Measurements from ENCODE around the gene HSD17B14. TPM values are rescaled to one million over a fixed set of nuclear protein-coding genes. Genes with fewer than 3 reads are reported as not detected.

Gene HSD17B14
- total and polyA plus RNA-seq, 9 of the 15 experiments (the other 6 are each of a cell fraction or from before 2014, with no cell fraction given): 0.16 TPM; not detected in 8

- TF ChIP-seq, protein P1, sequence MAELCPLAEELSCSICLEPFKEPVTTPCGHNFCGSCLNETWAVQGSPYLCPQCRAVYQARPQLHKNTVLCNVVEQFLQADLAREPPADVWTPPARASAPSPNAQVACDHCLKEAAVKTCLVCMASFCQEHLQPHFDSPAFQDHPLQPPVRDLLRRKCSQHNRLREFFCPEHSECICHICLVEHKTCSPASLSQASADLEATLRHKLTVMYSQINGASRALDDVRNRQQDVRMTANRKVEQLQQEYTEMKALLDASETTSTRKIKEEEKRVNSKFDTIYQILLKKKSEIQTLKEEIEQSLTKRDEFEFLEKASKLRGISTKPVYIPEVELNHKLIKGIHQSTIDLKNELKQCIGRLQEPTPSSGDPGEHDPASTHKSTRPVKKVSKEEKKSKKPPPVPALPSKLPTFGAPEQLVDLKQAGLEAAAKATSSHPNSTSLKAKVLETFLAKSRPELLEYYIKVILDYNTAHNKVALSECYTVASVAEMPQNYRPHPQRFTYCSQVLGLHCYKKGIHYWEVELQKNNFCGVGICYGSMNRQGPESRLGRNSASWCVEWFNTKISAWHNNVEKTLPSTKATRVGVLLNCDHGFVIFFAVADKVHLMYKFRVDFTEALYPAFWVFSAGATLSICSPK (IDR thresholded peaks at IDR 0.05; ENCODE audit: borderline replicate concordance): no peak
- 0 out of 2 replicates have a peak, but pooled peaks have one; percentile 68 for TF ChIP-seq HDGF (IDR thresholded peaks at IDR 0.05)
- TF ChIP-seq ZNF444 (CRISPR knock-in tag; IDR thresholded peaks at IDR 0.05): no peak
- TF ChIP-seq, protein P2, sequence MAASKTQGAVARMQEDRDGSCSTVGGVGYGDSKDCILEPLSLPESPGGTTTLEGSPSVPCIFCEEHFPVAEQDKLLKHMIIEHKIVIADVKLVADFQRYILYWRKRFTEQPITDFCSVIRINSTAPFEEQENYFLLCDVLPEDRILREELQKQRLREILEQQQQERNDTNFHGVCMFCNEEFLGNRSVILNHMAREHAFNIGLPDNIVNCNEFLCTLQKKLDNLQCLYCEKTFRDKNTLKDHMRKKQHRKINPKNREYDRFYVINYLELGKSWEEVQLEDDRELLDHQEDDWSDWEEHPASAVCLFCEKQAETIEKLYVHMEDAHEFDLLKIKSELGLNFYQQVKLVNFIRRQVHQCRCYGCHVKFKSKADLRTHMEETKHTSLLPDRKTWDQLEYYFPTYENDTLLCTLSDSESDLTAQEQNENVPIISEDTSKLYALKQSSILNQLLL (CRISPR knock-in tag; IDR thresholded peaks at IDR 0.05; ENCODE audit: borderline replicate concordance): no peak
- TF ChIP-seq SIX5 (IDR thresholded peaks at IDR 0.05; ENCODE audit: borderline replicate concordance in 1 of 2, insufficient read depth in 1 of 2, low read depth in 1 of 2, low read length in 2 of 2): peak; percentile 99
- TF ChIP-seq, protein P3, sequence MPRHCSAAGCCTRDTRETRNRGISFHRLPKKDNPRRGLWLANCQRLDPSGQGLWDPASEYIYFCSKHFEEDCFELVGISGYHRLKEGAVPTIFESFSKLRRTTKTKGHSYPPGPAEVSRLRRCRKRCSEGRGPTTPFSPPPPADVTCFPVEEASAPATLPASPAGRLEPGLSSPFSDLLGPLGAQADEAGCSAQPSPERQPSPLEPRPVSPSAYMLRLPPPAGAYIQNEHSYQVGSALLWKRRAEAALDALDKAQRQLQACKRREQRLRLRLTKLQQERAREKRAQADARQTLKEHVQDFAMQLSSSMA (CRISPR knock-in tag; IDR thresholded peaks at IDR 0.05): no peak
- TF ChIP-seq HNRNPL (IDR thresholded peaks at IDR 0.05; ENCODE audit: low read depth, low read length): no peak
- TF ChIP-seq FOXJ2 (tag; IDR thresholded peaks at IDR 0.05): peak; percentile 86
- TF ChIP-seq, protein P4, sequence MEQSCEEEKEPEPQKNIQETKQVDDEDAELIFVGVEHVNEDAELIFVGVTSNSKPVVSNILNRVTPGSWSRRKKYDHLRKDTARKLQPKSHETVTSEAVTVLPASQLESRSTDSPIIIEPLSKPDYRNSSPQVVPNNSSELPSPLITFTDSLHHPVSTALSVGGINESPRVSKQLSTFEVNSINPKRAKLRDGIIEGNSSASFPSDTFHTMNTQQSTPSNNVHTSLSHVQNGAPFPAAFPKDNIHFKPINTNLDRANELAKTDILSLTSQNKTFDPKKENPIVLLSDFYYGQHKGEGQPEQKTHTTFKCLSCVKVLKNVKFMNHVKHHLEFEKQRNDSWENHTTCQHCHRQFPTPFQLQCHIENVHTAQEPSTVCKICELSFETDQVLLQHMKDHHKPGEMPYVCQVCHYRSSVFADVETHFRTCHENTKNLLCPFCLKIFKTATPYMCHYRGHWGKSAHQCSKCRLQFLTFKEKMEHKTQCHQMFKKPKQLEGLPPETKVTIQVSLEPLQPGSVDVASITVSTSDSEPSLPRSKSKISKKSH (CRISPR knock-in tag; IDR thresholded peaks at IDR 0.05): no peak
- TF ChIP-seq, protein P5, sequence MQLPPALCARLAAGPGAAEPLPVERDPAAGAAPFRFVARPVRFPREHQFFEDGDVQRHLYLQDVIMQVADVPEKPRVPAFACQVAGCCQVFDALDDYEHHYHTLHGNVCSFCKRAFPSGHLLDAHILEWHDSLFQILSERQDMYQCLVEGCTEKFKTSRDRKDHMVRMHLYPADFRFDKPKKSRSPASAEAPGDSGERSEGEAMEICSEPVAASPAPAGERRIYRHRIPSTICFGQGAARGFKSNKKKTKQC (CRISPR knock-in tag; IDR thresholded peaks at IDR 0.05): peak; percentile 67; the same call in 1 of the 2 replicates
- peak; percentile 60 for TF ChIP-seq POLR2A (conservative IDR thresholded peaks at IDR 0.05)
- no peak for TF ChIP-seq SFPQ (IDR thresholded peaks at IDR 0.05; ENCODE audit: low read depth, low read length)
- TF ChIP-seq RB1 (IDR thresholded peaks at IDR 0.05; ENCODE audit: low read depth): peak; percentile 62
- peak; percentile 42 to 80; a peak in 3 of 4 replicates for TF ChIP-seq MNT (conservative IDR thresholded peaks at IDR 0.05)
- peak; percentile 92; the same call in 1 of the 2 replicates for TF ChIP-seq MTA3 (IDR thresholded peaks at IDR 0.05; ENCODE audit: borderline replicate concordance)
- no peak for TF ChIP-seq ZKSCAN3 (CRISPR knock-in tag; IDR thresholded peaks at IDR 0.05)
These were observed 41.1 kb downstream of the HSD17B14 start (continued) for GRCh38 chr19:48795055-48795684.

Data from K562 (cell line).